NCI-H748 (cell line): ENCODE data around the gene KANTR.
"Not testable (repeated sequence)": the region's sequence is repeated elsewhere in the genome, so short reads cannot be mapped to it uniquely, and the experiment has no call there.

ENCODE experiments used
- DNase-seq: peaks from one replicate; lab custom pipeline; 2025; ENCODE audit not compliant: unreplicated experiment; lab: John Stamatoyannopoulos, UW

KANTR gene

DNA sequence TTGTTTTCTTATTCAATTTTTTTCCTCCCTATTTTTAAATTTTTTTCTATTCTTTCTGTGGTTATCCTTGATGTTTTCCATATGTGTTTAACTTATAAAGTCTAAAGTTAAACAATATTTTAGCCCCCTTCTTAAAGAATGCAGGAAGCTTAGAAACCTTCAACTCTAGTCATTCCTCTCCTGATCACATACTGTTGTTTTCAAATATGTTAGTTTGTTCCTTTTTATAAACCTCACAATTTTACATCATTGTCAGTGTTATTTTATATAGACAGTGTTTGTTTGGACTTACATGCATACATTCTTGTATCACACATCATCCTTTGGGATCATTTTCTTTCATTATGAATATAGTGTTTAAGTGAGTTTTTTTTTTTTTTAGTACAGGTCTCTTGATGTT is 31.6 kb downstream of the KANTR start:
- no peak for DNase-seq

DNA sequence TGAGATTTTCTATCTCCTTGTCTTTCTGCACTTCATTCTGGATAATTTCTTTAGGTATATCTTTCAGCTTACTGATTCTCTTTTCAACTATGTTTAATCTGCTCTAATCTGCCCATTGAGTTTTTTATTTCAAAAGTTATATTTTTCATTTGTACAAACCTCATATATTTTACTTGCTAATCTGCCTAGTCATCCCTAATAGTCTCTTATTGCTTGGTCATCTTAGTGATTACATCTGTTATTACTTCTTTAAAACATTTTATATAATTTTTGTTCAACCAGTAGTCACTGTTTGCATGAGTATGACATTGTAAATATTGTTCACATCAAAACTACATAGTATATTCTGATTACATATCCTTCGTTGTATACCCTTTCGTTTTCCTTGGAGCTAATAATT is 32.4 kb downstream of the KANTR start:
- DNase-seq, result no peak

DNA sequence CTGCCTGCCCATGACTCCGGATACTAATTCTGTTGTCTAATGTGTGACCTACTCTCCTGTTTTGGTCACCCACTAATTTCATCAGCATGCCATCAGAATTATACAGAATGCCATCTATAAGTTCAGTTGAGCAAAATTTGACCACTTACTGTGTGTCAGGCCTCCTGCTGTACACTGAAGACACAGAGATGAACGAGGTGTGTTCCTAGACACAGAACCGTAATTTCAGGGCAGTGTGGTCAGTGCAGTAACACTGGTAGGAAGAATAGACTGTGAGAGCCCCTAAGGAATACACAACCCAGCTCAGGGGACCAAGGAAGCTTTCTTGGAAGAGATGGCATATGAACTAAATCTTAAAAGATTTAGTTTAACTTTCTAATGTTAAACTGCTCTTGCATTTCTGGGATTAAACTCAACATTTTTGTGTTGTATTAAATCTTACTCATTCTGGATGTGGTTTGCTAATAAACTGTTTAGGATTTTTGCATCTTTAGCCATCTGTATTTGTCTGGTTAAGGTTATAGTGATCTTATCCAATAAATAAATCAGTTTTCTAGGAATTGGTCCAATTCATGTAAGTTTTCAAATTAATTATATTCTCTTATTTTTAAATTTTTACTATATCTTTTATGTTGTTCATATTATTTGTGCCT is 34.3 kb downstream of the KANTR start:
- no peak for DNase-seq

DNA sequence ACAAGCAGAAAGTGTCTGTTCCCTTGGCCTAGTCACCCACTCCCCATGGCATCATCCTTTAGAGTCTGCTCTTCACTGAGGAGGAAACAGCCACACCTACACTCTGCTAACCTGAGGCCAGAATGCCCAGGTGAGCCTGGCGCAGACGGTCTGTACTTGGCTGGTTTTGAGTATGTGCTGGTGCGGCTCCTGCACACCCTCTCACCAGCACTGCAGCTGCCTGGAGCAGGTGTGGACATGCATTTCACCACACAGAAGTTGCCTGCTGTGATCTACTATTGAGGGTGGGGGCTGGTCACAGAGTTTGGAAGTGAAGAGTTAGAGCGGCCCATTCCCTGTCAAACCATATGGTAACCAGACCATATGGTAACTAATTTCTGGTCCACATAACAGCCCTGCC is 39.5 kb downstream of the KANTR start:
- DNase-seq, result no peak

DNA sequence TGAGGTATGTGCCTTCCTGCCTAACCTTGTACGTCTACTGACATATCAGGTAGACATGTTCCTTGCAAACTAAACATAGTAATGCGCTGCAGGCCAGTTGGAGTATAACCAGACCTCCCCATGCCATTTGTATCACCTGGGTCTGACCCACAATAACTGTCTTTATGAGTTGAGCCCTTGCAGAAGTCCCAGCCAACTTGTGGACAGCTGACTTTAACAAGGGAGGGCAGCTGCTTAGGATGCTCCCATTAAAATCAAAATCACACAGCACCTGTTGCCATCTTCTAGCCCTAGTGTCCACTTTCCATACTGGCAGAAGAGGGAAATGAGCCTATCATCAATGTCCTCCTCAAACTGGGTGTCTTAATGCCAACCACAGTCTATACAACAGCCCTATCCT is 41.6 kb downstream of the KANTR start:
- no peak for DNase-seq

DNA sequence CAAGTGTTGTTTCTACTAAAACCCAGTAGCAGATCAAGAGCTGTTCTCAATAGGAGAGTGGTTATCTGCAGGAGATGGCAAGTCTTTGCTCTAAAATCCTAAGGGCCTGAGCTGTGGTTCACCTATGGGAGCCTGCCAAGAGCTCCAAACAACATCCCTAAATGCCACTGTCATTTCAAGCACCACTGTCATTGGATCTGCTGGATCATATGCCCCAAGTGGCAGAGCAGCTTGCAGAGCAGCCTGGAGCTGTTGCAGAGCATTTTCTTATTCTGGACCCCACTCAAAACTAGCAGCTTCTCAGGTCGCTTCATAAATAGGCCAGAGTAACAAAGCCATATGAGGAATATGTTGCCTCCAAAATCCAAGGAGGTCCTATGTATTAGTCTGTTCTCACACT is 59.6 kb downstream of the KANTR start:
- no peak for DNase-seq

DNA sequence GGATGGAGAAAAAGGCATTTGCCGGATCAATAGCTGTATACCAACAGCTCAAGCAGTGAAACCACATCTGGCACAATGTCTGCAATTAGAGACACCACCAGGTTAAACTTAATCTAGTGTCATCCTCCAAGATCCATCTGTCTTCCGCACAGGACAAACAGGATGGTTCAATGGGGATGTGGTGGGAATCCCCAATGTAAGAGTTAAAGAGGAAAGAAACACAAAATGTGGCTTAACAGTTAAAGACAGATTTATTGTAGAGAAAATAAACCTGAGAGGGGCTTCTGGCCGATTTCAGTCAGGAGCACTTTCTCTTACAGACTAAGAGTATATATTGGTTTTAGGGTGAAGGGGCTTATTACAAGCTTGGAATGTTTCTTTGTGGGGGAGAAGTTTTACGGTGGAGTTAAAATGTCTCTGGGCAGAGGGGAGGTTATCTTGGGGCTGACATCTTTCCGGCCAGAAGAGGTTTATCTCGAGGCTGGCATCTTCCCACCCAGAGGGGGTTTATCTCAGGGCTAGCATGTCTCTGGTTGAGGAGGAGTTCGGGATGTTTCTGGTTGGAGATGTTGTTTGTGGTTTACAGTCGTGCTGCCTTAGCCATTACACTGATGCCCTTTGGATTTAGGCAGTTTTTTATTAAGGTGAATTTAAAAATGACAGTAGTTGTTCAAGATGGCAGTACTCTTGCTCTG is 61.7 kb downstream of the KANTR start:
- DNase-seq, result no peak

DNA sequence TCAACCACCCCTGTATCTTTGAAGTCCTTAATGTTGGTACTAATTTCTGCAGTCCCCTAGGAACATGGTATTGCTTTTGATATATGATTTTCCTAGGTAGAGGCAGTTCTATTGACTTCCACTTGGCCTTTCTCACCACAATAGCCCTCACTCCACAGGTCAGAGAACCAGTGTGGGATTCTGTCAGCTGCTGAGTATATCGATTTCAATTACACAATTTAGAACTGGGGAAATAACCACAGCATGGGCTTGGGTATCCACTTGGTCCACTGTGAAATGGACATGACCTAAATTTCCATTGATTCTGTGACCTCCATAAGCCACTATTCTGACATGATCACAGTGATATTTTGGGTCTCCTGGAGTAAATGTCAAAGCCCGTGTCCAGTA is 62.3 kb downstream of the KANTR start:
- no peak for DNase-seq

DNA sequence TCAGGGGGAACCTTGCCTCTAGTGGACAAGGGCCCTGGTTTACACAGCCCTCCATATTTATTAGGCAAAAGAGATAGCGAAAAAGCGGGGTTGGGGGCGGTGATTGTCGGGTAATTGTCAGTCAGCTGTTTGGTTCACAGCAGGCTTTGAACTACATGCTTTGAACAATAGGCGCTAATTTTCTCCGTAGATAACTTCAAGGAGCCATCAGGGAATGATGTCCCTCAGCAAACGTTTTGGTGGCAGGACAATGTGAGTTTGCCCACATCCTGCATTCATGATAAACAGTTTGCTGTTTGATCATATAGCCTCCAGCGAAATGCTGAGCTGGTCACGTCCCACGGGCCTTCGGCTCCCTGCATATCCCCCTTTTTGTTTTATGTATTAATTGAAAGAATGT is 65.2 kb downstream of the KANTR start:
- no peak for DNase-seq

DNA sequence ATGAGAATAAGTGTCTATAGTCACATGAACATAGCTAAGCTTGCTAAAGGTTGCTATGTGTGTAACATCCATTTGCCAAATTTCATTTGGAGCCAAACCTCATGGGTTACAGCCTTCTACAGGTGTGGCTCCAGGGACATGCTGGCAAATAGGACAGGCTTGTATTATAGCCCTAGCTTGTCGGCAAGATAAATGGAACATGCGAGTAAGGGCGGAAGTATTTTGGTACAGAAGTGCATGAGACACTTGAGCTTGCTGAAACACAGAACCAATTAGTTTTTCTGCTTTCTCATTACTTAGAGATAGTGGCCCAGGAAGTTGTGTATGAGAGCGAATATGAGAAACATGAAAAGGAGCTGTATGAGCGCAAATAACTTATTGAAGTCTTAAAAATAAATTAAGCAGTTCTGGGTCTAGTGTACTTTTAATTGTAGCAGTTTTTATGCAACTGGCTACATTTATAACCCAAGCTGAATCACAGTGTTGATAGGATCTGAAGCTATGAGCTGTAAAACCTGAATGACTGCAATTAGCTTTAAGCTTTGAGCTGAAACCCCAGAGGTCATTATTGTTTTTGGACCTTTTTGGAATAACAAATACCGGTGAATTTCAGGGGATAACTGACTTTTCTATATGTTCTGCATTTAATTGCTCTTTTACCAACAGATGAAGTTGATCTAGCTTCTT is 66.5 kb downstream of the KANTR start:
- DNase-seq, result no peak

DNA sequence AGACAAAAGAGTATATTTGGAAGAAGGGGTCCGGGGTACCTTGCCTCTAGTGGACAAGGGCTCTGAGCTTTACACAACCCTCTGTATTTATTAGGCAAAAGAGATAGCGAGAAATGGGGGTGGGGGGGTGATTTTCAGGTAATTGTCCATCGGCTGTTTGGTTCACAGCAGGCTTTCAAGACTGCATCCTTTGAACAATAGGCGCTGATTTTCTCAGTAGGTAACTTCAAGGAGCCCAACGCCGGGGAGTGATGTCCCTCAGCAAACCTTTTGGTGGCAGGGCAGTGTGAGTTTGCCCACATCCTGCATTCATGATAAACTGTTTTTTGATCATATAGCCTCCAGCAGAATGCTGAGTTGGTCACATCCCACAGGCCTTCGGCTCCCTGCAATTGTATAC is 69.5 kb downstream of the KANTR start:
- no peak for DNase-seq

DNA sequence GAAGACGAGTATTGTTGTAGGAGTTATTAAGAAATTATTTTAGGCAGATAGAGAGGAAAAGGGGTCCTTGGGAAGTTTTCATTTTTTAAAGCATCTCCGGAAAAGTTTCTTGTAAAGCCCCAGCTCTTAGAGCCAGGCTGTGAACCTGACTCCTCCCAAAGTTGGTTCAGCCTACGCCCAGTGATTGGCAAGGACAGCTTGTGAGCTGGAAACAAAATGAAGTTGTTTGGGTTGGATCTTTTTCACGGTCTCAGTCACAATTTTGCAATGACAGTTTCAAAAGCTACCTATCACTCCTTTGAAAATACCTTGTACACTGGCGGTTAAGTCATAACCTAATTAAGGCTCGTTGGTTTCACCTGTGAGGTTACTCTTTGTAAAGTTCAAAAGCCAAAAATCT is 70.6 kb downstream of the KANTR start:
- DNase-seq, result not testable (repeated sequence)

DNA sequence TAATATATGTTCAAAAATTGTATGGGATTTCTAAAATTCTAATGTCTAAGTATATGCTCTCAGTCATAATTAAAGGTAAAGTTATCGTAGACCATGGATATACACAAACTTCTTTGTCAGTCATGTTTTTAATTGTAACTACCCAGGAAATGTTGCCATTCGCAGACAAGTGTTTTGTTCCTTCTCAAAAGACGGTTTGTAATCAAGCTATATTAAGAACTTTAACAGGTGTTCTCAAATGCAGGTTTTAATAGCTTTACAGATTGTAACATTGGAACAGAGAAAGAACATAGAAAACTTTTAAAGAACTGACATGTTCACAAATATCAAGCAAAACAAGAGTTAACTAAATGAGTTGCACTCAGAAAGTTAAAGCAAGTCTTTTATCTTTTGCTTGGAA is 72.2 kb downstream of the KANTR start:
- DNase-seq, result no peak

DNA sequence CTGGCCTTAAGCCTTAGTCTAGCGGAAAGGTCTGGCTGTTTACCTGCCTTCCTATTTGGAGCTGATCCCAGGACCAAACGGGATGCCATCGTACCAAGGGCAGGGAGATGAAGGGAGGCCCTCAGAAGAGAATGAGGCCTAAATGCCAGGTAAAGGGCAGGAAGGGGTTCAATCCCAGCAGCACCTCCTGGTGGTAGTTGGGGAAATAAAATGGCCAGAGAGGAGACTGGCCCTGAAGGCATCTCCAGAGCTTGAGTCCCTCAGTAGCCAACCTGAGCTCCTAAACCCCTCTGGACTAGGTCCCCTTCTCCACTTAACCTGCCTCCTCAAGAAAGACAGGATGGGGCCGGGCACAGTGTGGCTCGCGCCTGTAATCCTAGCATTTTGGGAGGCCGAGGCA is 77.4 kb downstream of the KANTR start:
- no peak for DNase-seq
